SK-N-SH (cell line): ENCODE results near the gene SLC1A7. TPM values are rescaled to one million over a fixed set of nuclear protein-coding genes. Genes with fewer than 3 reads are reported as not detected.

Source experiments
- CTCF ChIA-PET: fragments of 300-600, 350-600 bp; formaldehyde crosslinking; extraction: SDS; loops from one replicate; lab custom pipeline; 2021; lab: Yijun Ruan, JAX
- POLR2A ChIA-PET: fragments of 350-600 bp; sonication (Branson Sonifier 250); formaldehyde crosslinking; extraction: SDS; loops from one replicate; lab custom pipeline; 2020; ENCODE audit warnings: antibody characterized with exemption, inconsistent platforms; lab: Yijun Ruan, JAX
- DNase-seq: peaks from one replicate; pipeline ENCODE4 v3.0.0; 2012
- H2AFZ ChIP-seq: fragments of 200-600 bp; sonication (generic); 2 replicates; pipeline ENCODE4 v1.8.1; 2016; ENCODE audit warnings: antibody characterized with exemption, mild to moderate bottlenecking, low read depth
- H3F3A ChIP-seq: fragments of 200-600 bp; sonication (generic); replicated peaks from 2 replicates; pipeline ENCODE3; 2016; ENCODE audit warnings: antibody characterized with exemption, mild to moderate bottlenecking; ENCODE audit not compliant: insufficient read depth
- H3K27ac ChIP-seq, 2 experiments: fragments of 200-500 bp in 1 of 2; fragments of 200-600 bp in 1 of 2; sonication (Bioruptor generic) in 1 of 2; sonication (generic), shearing (Covaris generic) in 1 of 2; 2 replicates each; pipeline versions ENCODE4 v1.5.1 to v1.6.1; 2014 to 2016; ENCODE audit warnings: low read depth in 2 of 2, inconsistent platforms in 1 of 2, low read length in 1 of 2, mild to moderate bottlenecking in 1 of 2, mixed read lengths in 1 of 2
- H3K27me3 ChIP-seq: fragments of 200-600 bp; sonication (generic), shearing (Covaris generic); 2 replicates; pipeline ENCODE4 v1.6.1; 2016; ENCODE audit warnings: mixed run types; ENCODE audit not compliant: insufficient read depth
- H3K36me3 ChIP-seq, 2 experiments: fragments of 200-500 bp in 1 of 2; fragments of 200-600 bp in 1 of 2; sonication (Bioruptor generic) in 1 of 2; sonication (generic) in 1 of 2; replicated peaks in 1 of 2; 2 replicates each; pipeline versions ENCODE3 to v1.5.1; 2014 to 2016; ENCODE audit warnings: low read length in 1 of 2, mild to moderate bottlenecking in 1 of 2; ENCODE audit not compliant: insufficient read depth in 2 of 2, control insufficient read depth in 1 of 2
- H3K4me1 ChIP-seq, 2 experiments: fragments of 200-500 bp in 1 of 2; fragments of 200-600 bp in 1 of 2; sonication (Bioruptor generic) in 1 of 2; sonication (generic), shearing (Covaris generic) in 1 of 2; 2 replicates each; pipeline versions ENCODE4 v1.5.1 to v1.6.1; 2014 to 2016; ENCODE audit warnings: low read depth in 1 of 2, low read length in 1 of 2, mixed run types in 1 of 2; ENCODE audit not compliant: insufficient read depth in 2 of 2, control insufficient read depth in 1 of 2
- H3K4me2 ChIP-seq: fragments of 200-600 bp; sonication (generic), shearing (Covaris generic); 2 replicates; pipeline ENCODE4 v1.6.1; 2017; ENCODE audit warnings: mixed run types
- H3K4me3 ChIP-seq, 2 experiments: fragments of 200-500 bp in 1 of 2; fragments of 200-600 bp in 1 of 2; sonication (Bioruptor generic) in 1 of 2; sonication (generic), shearing (Covaris generic) in 1 of 2; 2 replicates each; pipeline versions ENCODE4 v1.5.1 to v1.8.1; 2014 to 2016; ENCODE audit warnings: low read depth in 2 of 2, inconsistent platforms in 1 of 2, low read length in 1 of 2, mild to moderate bottlenecking in 1 of 2, mixed read lengths in 1 of 2, moderate library complexity in 1 of 2
- H3K79me2 ChIP-seq: fragments of 200-600 bp; sonication (generic); 2 replicates; pipeline ENCODE4 v1.8.1; 2017; ENCODE audit warnings: mild to moderate bottlenecking; ENCODE audit not compliant: insufficient read depth
- H3K9ac ChIP-seq: fragments of 200-600 bp; sonication (generic); 2 replicates; pipeline ENCODE4 v1.6.1; 2017; ENCODE audit warnings: mixed run types
- H3K9me2 ChIP-seq: fragments of 200-600 bp; sonication (generic); 2 replicates; pipeline ENCODE4 v1.6.1; 2017; ENCODE audit warnings: mixed run types
- H3K9me3 ChIP-seq: fragments of 200-600 bp; sonication (generic); 2 replicates; pipeline ENCODE4 v1.6.1; 2017; ENCODE audit warnings: mixed run types, mild to moderate bottlenecking, moderate library complexity
- H4K20me1 ChIP-seq: fragments of 200-600 bp; sonication (generic); 2 replicates; pipeline ENCODE4 v1.6.1; 2017; ENCODE audit warnings: mild to moderate bottlenecking, mixed run types; ENCODE audit not compliant: insufficient read depth
- CHD2 ChIP-seq: fragments of 150-350 bp; IDR thresholded peaks from 2 replicates; pipeline ENCODE4 v1.6.1; 2018; ENCODE audit warnings: low read length; ENCODE audit not compliant: partially characterized antibody
- FOSL2 ChIP-seq: IDR thresholded peaks from 2 replicates; pipeline ENCODE4 v1.4.0; 2012; ENCODE audit warnings: low read depth, mild to moderate bottlenecking, moderate library complexity, borderline replicate concordance
- FOXM1 ChIP-seq: IDR thresholded peaks from 2 replicates; pipeline ENCODE4 v1.4.0; 2012; ENCODE audit warnings: low read depth, mild to moderate bottlenecking
- JUND ChIP-seq: IDR thresholded peaks from 2 replicates; pipeline ENCODE4 v1.4.0; 2012
- MEF2A ChIP-seq: IDR thresholded peaks from 2 replicates; pipeline ENCODE4 v1.4.0; 2012; ENCODE audit warnings: low read depth, borderline replicate concordance
- MXI1 ChIP-seq: IDR thresholded peaks from 2 replicates; pipeline ENCODE4 v1.6.1; 2012; ENCODE audit warnings: mild to moderate bottlenecking, low read depth, low read length, improper control_type of control experiment
- NFIC ChIP-seq: IDR thresholded peaks from 2 replicates; pipeline ENCODE4 v1.4.0; 2012; ENCODE audit warnings: borderline replicate concordance
- RAD21 ChIP-seq: IDR thresholded peaks from 2 replicates; pipeline ENCODE4 v1.6.1; 2012; ENCODE audit warnings: mild to moderate bottlenecking, low read length
- RFX5 ChIP-seq: IDR thresholded peaks from 2 replicates; pipeline ENCODE4 v1.6.1; 2012; ENCODE audit warnings: mild to moderate bottlenecking, improper control_type of control experiment, low read length
- SMC3 ChIP-seq: IDR thresholded peaks from 2 replicates; pipeline ENCODE4 v1.6.1; 2012; ENCODE audit warnings: low read depth, low read length, improper control_type of control experiment
- TAF1 ChIP-seq: IDR thresholded peaks from 2 replicates; pipeline ENCODE4 v1.6.1; 2012; ENCODE audit warnings: low read depth, mild to moderate bottlenecking, low read length, moderate library complexity, borderline replicate concordance
- WGBS: methylation state at CpG from one replicate; pipeline ENCODE4 v1.1.6; 2017; ENCODE audit warnings: low lambda C conversion rate; 5-methylcytosine and 5-hydroxymethylcytosine counted together
- polyA plus RNA-seq, 3 experiments: library from polyadenylated mRNA; depleted of rRNA; stranded (reverse); fragments of >200 nt; gene quantifications; 2 replicates each; pipeline ENCODE4 v1.2.3, GENCODE V29; 2012
- TF ChIP-seq, protein P1 (sequence below): IDR thresholded peaks from 2 replicates; pipeline ENCODE4 v1.4.0; 2012; ENCODE audit warnings: low read depth
- TF ChIP-seq, protein P2 (sequence below): IDR thresholded peaks from 2 replicates; pipeline ENCODE4 v1.4.0; 2012; ENCODE audit warnings: low read depth, borderline replicate concordance
- TF ChIP-seq, protein P3 (sequence below): IDR thresholded peaks from 2 replicates; pipeline ENCODE4; 2012

The SLC1A7 gene
- polyA plus RNA-seq, 1 of the 3 experiments (the other 2 are of a cell fraction) = not detected

DNA sequence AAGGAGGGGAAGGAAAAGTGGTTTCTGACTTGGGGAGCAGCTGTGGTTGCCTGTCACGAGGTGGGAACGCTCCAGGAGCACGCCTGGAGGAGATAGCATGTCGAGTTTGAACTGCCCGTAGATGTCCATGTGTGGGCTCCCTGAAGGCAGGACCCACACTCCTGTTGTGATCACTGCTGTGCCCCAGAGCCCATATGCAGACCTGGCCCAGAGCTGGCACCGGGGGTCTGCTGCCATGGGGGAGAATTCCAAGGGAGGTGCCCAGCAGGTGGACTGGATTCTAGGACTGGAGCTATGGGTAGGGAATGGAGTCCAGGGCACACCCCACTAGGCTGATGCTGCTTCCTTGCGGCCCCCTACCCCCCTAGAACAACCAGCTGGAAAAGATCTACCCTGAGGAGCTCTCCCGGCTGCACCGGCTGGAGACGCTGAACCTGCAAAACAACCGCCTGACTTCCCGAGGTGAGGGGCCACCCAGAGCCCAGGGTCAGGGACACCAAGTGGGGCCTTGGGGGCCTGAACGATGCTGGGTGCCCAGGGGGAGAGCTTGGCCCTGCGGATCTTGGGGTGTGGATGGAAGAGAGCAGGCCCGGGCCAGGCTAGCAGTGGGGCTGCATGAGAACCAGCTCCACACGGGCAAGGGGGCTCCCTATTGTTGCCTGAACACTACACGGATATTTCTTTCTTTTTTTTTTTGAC lies 71.1 kb downstream of the SLC1A7 start:
- H3K27me3 ChIP-seq = no peaks in the 10 kb centered on the region
- WGBS = 76% methylated on average over 10 of the region's 17 CpGs
- H3K4me2 ChIP-seq = no peak overlapping the region
- H3K79me2 ChIP-seq = no peaks in the 10 kb centered on the region
- ChIA-PET CTCF (interaction anchor here (0.8 to 1.7 kb wide), 4 partner anchors 12 to 111 kb away, joined by 3 to 7 read pairs (median 5); no protein-coding TSS in a partner anchor), POLR2A (no interaction called here)
- H4K20me1 ChIP-seq = no peaks in the 10 kb centered on the region
- no peaks in the 10 kb centered on the region for H3F3A ChIP-seq
- no peaks in the 10 kb centered on the region for H3K9me2 ChIP-seq
- no peak overlapping the region for H3K4me3 ChIP-seq
- no peak overlapping the region for H3K9ac ChIP-seq
- peaks cover 0 to 13% of the 10 kb centered on the region in 2 experiments; a peak in 1 of 4 replicates for H3K4me1 ChIP-seq
- TF ChIP-seq, protein P1, sequence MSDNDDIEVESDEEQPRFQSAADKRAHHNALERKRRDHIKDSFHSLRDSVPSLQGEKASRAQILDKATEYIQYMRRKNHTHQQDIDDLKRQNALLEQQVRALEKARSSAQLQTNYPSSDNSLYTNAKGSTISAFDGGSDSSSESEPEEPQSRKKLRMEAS = no peak
- TF ChIP-seq FOSL2 = no peak
- no peak for TF ChIP-seq FOXM1
- no peaks in the 10 kb centered on the region for H3K36me3 ChIP-seq
- no peak overlapping the region for H2AFZ ChIP-seq
- no peak overlapping the region for H3K27ac ChIP-seq
- DNase-seq = peak; percentile 32
- H3K9me3 ChIP-seq = no peaks in the 10 kb centered on the region

DNA sequence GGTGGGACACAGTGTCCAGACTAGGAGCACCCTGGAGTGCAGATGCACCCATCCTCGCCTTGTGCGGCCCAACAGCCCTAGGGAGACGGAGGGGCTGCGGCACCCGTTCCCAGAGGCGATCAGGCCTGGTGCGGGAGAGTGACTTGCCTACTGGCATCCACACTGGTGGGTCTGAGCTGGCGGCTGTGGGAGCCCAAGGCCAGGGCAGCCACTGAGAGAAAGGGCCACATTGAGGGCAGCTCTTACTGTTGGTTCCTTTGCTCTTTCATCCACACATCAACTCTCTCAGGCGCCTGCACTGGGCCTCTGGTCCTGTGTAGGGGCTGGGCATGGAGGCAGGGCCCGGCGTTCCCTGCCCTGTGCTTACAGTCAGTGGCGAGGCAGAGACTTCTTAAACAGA lies 71.8 kb downstream of the SLC1A7 start:
- Histone ChIP-seq H4K20me1 (no peaks in the 10 kb centered on the region), H3K27ac (no peak overlapping the region), H3K9me3 (no peaks in the 10 kb centered on the region), H3K4me2 (no peak overlapping the region), H3F3A (no peaks in the 10 kb centered on the region), H3K9me2 (no peaks in the 10 kb centered on the region), H3K4me3 (no peak overlapping the region), H3K9ac (no peak overlapping the region), H3K36me3 (no peaks in the 10 kb centered on the region), H2AFZ (no peak overlapping the region), H3K79me2 (no peaks in the 10 kb centered on the region), H3K27me3 (no peaks in the 10 kb centered on the region), H3K4me1 (peaks cover 0 to 14% of the 10 kb centered on the region in 2 experiments; a peak in 1 of 4 replicates)
- WGBS = 93% methylated on average over 9 of the region's 12 CpGs
- DNase-seq = peak; percentile 31
- no peak for TF ChIP-seq CHD2
- TF ChIP-seq MEF2A = no peak
- CTCF ChIA-PET = interaction anchor here (0.8 to 1.7 kb wide), 4 partner anchors 12 to 111 kb away, joined by 3 to 7 read pairs (median 5); no protein-coding TSS in a partner anchor
- POLR2A ChIA-PET = no interaction called here

DNA sequence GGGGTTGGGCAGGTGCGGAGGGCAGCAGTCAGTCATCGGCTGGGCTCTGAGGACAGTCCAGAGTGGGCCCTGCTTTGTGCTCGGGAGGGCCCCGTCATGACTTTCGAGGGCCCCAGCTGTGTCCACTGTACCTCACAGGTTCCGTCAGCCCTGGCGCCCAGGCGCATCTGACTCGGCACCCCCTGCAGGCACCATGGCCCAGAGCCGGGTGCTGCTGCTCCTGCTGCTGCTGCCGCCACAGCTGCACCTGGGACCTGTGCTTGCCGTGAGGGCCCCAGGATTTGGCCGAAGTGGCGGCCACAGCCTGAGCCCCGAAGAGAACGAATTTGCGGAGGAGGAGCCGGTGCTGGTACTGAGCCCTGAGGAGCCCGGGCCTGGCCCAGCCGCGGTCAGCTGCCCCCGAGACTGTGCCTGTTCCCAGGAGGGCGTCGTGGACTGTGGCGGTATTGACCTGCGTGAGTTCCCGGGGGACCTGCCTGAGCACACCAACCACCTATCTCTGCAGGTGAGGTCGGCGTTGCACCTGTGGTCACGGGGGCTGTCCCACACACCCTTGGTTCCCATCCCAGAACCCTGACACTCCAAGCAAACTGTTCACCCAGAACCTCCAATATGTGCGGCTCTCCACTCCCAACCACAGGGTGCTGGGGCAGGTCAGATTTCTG lies 72.6 kb downstream of the SLC1A7 start:
- Histone ChIP-seq H3K9me2 (no peaks in the 10 kb centered on the region), H3K4me2 (no peak overlapping the region), H4K20me1 (no peaks in the 10 kb centered on the region), H3K4me1 (peaks cover 0 to 14% of the 10 kb centered on the region in 2 experiments; a peak in 1 of 4 replicates), H2AFZ (no peak overlapping the region), H3K27ac (no peak overlapping the region), H3K27me3 (no peaks in the 10 kb centered on the region), H3K79me2 (no peaks in the 10 kb centered on the region), H3K9ac (no peak overlapping the region), H3K4me3 (no peak overlapping the region), H3K36me3 (no peaks in the 10 kb centered on the region), H3K9me3 (no peaks in the 10 kb centered on the region), H3F3A (no peaks in the 10 kb centered on the region)
- ChIA-PET CTCF (interaction anchor here (1.2 kb wide), 1 partner anchor 9 kb away, joined by 4 read pairs; no protein-coding TSS in a partner anchor), POLR2A (no interaction called here)
- TF ChIP-seq MXI1 (no peak), SMC3 (no peak), RFX5 (no peak), RAD21 (no peak), MEF2A (no peak), NFIC (no peak), JUND (no peak), TAF1 (no peak)
- TF ChIP-seq, protein P2, sequence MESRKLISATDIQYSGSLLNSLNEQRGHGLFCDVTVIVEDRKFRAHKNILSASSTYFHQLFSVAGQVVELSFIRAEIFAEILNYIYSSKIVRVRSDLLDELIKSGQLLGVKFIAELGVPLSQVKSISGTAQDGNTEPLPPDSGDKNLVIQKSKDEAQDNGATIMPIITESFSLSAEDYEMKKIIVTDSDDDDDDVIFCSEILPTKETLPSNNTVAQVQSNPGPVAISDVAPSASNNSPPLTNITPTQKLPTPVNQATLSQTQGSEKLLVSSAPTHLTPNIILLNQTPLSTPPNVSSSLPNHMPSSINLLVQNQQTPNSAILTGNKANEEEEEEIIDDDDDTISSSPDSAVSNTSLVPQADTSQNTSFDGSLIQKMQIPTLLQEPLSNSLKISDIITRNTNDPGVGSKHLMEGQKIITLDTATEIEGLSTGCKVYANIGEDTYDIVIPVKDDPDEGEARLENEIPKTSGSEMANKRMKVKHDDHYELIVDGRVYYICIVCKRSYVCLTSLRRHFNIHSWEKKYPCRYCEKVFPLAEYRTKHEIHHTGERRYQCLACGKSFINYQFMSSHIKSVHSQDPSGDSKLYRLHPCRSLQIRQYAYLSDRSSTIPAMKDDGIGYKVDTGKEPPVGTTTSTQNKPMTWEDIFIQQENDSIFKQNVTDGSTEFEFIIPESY = no peak
- TF ChIP-seq, protein P3, sequence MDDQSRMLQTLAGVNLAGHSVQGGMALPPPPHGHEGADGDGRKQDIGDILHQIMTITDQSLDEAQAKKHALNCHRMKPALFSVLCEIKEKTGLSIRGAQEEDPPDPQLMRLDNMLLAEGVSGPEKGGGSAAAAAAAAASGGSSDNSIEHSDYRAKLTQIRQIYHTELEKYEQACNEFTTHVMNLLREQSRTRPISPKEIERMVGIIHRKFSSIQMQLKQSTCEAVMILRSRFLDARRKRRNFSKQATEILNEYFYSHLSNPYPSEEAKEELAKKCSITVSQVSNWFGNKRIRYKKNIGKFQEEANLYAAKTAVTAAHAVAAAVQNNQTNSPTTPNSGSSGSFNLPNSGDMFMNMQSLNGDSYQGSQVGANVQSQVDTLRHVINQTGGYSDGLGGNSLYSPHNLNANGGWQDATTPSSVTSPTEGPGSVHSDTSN = no peak
- 94% methylated on average over 15 of the region's 31 CpGs for WGBS
- peak; percentile 20 for DNase-seq
